Spinal cord (tissue), 10 donors: ENCODE measurements around the gene GNAL. TPM values are rescaled to one million over a fixed set of nuclear protein-coding genes. Genes with fewer than 3 reads are reported as not detected.

ENCODE experiments used
- DNase-seq, 6 donors: peaks; one replicate each; pipeline versions ENCODE4 v3.0.0 to v3.0.0-alpha.2; 2013 to 2015; ENCODE audit warnings: low spot score in 6 of 6, low read depth in 4 of 6
- H3K27ac ChIP-seq: one replicate; pipeline ENCODE4 v1.5.1; 2013; ENCODE audit warnings: low read depth, low read length, control low read depth
- H3K27me3 ChIP-seq: one replicate; pipeline ENCODE4 v1.6.1; 2013; ENCODE audit warnings: low read length; ENCODE audit not compliant: control insufficient read depth, insufficient read depth
- H3K36me3 ChIP-seq: one replicate; pipeline ENCODE4 v1.6.1; 2013; ENCODE audit warnings: low read length; ENCODE audit not compliant: control insufficient read depth, insufficient read depth
- H3K4me1 ChIP-seq: one replicate; pipeline ENCODE4 v1.6.1; 2013; ENCODE audit warnings: low read length; ENCODE audit not compliant: control insufficient read depth, insufficient read depth
- H3K4me3 ChIP-seq: one replicate; pipeline ENCODE4 v1.5.1; 2013; ENCODE audit warnings: low read depth, low read length, control low read depth
- H3K9me3 ChIP-seq: one replicate; pipeline ENCODE4 v1.6.1; 2013; ENCODE audit warnings: low read length; ENCODE audit not compliant: control insufficient read depth, insufficient read depth
- WGBS: methylation state at CpG from one replicate; pipeline ENCODE4 v1.1.5; 2013; ENCODE audit warnings: missing lambda C conversion rate; ENCODE audit not compliant: insufficient coverage; 5-methylcytosine and 5-hydroxymethylcytosine counted together
- polyA plus RNA-seq, 2 donors: library from polyadenylated mRNA; unstranded; fragments of 120-200 nt; gene quantifications; one replicate each; pipeline ENCODE4 v1.2.1, GENCODE V29; 2013; ENCODE audit not compliant: insufficient read length in 2 of 2
- total RNA-seq, 2 donors: library from RNA; depleted of rRNA in 1 of 2; stranded (reverse); fragments of 120-200 nt in 1 of 2; fragments of >200 nt in 1 of 2; gene quantifications; one replicate each; pipeline versions ENCODE4 v1.2.3 to v1.2.4, GENCODE V29; 2013 to 2014
- donor health status: healthy.

GNAL gene
- total and polyA plus RNA-seq, 4 donors: 30.2 to 81.0 (median 70.7) TPM

GRCh38 chr18:11751341-11752115 is 62.5 kb downstream of the GNAL start:
- H3K9me3 ChIP-seq: no peaks in the 10 kb centered on the region
- no peak overlapping the region for H3K27ac ChIP-seq
- WGBS: 3% methylated on average over 81 of the region's 81 CpGs
- peak overlapping the region; percentile 24 for H3K4me3 ChIP-seq
- peak in 2 of 6 donors; percentile 66 to 78 for DNase-seq
- no peaks in the 10 kb centered on the region for H3K36me3 ChIP-seq
- H3K27me3 ChIP-seq: peaks cover 18% of the 10 kb centered on the region
- H3K4me1 ChIP-seq: peaks cover 19% of the 10 kb centered on the region

DNA sequence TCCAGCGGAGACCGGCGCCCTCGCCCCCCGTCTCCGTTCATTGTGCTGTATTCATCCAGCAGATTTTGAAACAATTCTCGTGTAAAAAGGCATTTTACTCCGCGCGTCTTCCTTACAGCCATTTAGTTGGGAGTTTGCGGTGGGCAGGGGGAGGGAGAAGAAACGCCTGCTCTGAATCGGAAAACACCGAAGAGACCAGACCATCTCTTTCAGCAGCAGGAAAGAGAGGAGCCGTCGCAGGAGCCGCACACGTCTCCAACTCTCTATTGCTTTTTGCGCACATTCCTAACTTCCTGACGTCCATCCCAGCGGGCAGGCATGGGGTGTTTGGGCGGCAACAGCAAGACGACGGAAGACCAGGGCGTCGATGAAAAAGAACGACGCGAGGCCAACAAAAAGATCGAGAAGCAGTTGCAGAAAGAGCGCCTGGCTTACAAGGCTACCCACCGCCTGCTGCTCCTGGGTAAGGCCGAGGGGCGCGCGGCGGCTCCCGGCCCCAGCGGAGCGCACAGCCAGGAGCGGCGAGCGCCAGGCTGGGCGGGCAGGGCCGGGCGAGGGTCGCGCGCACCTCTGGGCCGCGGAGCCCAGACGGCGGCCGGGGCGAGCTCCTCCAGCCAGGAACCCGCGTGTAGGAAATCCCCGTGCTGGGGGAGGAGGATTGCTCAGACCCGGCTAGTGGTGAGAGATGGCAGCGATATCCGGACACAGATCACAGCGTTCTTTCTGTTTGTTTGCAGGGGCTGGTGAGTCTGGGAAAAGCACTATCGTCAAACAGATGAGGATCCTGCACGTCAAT is 63.2 kb downstream of the GNAL start:
- peak in 4 of 6 donors; percentile 11 to 66 (median 44) for DNase-seq
- WGBS: 5% methylated on average over 58 of the region's 64 CpGs
- Histone ChIP-seq H3K36me3 (no peaks in the 10 kb centered on the region), H3K4me1 (peaks cover 19% of the 10 kb centered on the region), H3K27ac (no peak overlapping the region), H3K4me3 (peak overlapping the region; percentile 24), H3K27me3 (peaks cover 18% of the 10 kb centered on the region), H3K9me3 (no peaks in the 10 kb centered on the region)

DNA sequence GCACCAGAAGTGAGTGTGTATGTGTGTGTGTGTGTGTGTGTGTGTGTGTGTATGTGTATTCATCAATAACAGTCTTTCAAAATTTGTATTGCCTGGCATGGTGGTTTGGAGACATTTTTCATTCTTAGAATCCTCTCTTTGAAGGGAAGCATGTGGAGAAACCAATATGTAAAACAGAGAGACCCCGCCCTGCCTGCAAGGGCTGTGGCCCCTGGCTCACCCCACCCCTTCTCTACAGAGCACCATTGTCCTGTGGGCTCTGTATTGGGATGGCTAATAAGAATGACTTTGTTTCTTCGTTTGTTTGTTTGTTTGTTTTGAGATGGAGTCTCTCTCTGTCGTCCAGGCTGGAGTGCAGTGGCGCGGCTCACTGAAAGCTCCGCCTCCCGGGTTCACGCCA is 65.9 kb downstream of the GNAL start:
- 71% methylated on average over 3 of the region's 8 CpGs for WGBS
- Histone ChIP-seq H3K4me3 (no peak overlapping the region), H3K4me1 (peaks cover 12% of the 10 kb centered on the region)

GRCh38 chr18:11757084-11757590 is 68.1 kb downstream of the GNAL start:
- no peak overlapping the region for H3K27ac ChIP-seq
- 83% methylated on average over 4 of the region's 5 CpGs for WGBS
- peaks cover 2% of the 10 kb centered on the region for H3K27me3 ChIP-seq
- no peaks in the 10 kb centered on the region for H3K9me3 ChIP-seq
- no peak for DNase-seq
- H3K4me3 ChIP-seq: no peak overlapping the region
- H3K36me3 ChIP-seq: peaks cover 4% of the 10 kb centered on the region
- H3K4me1 ChIP-seq: peaks cover 2% of the 10 kb centered on the region

More for the DNA sequence above, 65.9 kb downstream of the GNAL start:
- Histone ChIP-seq H3K36me3 (peaks cover 4% of the 10 kb centered on the region), H3K9me3 (no peaks in the 10 kb centered on the region), H3K27ac (no peak overlapping the region), H3K27me3 (peaks cover 18% of the 10 kb centered on the region)
- no peak for DNase-seq

DNA sequence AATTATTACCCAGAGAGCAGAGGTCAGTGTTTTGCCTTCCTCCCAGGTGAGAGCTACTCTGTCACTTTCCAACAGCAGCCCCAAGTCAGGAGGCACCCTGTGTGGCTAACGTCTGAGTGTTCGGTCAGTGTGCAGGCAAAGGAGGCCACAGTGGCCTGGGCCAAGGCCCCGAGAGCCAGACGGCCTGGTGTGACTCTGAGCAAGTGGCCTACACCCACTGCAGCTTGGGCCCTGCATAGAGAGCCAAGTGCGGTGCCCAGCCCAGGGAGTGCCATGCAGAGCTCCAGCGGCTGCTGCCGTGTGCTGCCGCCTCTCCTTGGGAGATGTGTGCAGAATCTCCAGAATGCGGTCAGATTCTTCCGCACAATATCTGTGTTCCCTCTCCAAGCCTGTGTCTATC is 70.4 kb downstream of the GNAL start:
- H3K4me3 ChIP-seq: no peak overlapping the region
- H3K9me3 ChIP-seq: no peaks in the 10 kb centered on the region
- DNase-seq: no peak
- H3K27ac ChIP-seq: no peak overlapping the region
- no peaks in the 10 kb centered on the region for H3K4me1 ChIP-seq
- WGBS: 82% methylated on average over 7 of the region's 10 CpGs
- peaks cover 4% of the 10 kb centered on the region for H3K36me3 ChIP-seq
- H3K27me3 ChIP-seq: no peaks in the 10 kb centered on the region

DNA sequence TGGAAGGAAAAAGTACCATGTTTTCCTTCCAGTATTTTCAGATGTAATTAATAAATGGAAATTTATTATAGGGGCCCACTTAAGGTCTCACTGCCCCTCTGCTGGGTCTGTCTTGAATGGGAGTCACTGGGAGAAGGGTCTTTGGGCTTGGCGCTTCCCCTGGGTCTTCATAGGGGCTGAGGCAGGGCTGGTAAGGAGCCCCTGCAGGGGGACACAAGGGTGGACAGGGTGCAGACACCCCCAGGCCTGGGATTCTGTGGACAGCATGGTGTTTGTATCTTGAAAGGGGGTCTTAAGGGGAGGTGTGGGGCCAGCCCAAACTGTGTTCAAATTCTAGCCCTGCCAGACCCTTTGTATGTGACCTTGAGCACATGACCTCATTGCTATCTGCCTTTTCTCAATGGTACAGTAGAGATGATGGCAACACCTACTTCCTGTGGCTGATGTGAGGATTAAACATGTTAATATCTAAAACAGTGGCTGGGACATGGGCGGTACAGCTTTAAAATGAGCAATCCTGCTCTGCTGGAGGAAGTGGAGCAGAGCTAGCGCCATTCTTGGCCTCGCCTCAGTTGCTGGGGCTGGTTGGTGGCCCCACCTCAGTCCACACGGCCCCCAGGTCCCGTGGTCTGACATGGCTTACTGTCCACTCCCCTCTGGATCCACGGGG is 71.6 kb downstream of the GNAL start:
- H3K27me3 ChIP-seq: no peaks in the 10 kb centered on the region

GRCh38 chr18:11761553-11761952 is 72.5 kb downstream of the GNAL start:
- H3K4me3 ChIP-seq: no peak overlapping the region
- no peaks in the 10 kb centered on the region for H3K9me3 ChIP-seq
- DNase-seq: peak in 1 of 6 donors; percentile 23
- WGBS: no CpG with 5 or more reads among the region's 2 CpGs
- peaks cover 4% of the 10 kb centered on the region for H3K36me3 ChIP-seq
- no peaks in the 10 kb centered on the region for H3K27me3 ChIP-seq
- no peaks in the 10 kb centered on the region for H3K4me1 ChIP-seq
- H3K27ac ChIP-seq: no peak overlapping the region

More for the DNA sequence above, 71.6 kb downstream of the GNAL start:
- Histone ChIP-seq H3K4me1 (no peaks in the 10 kb centered on the region), H3K9me3 (no peaks in the 10 kb centered on the region), H3K27ac (no peak overlapping the region), H3K36me3 (peaks cover 4% of the 10 kb centered on the region), H3K4me3 (no peak overlapping the region)
- WGBS: 88% methylated on average over 7 of the region's 7 CpGs
- DNase-seq: no peak

DNA sequence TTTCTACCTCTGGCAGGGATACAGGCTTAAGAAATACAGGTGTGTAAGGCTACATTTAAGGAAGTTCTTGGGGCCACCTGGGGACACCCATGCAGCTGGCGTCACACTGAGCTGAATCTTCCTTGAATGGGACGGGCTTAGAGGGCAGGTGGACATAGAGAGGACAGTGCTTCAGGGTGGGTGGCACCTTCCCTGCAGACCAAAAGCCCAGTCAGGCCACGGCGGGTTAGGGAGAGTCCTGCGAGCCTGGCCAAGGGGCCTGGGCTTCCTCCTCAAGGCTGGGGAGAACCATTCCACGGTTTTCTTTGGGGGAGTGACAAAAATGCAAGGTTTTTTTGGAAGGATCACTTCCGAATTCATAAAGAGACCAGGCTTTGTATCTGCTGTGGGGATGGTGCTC is 73.4 kb downstream of the GNAL start:
- no peaks in the 10 kb centered on the region for H3K9me3 ChIP-seq
- no peaks in the 10 kb centered on the region for H3K4me1 ChIP-seq

GRCh38 chr18:11767329-11767728 is 78.3 kb downstream of the GNAL start:
- H3K27ac ChIP-seq: no peak overlapping the region
- WGBS: 98% methylated on average over 6 of the region's 6 CpGs
- no peaks in the 10 kb centered on the region for H3K36me3 ChIP-seq
- H3K4me3 ChIP-seq: no peak overlapping the region
- H3K4me1 ChIP-seq: no peaks in the 10 kb centered on the region
- no peaks in the 10 kb centered on the region for H3K9me3 ChIP-seq
- no peaks in the 10 kb centered on the region for H3K27me3 ChIP-seq
- DNase-seq: no peak

More for the DNA sequence above, 73.4 kb downstream of the GNAL start:
- Histone ChIP-seq H3K27ac (no peak overlapping the region), H3K4me3 (no peak overlapping the region), H3K27me3 (no peaks in the 10 kb centered on the region), H3K36me3 (peaks cover 4% of the 10 kb centered on the region)
- no peak for DNase-seq
- WGBS: 88% methylated on average over 6 of the region's 7 CpGs
